Brain microvascular endothelial cell (primary cell): ENCODE measurements around the gene MID1.

Experiments used
- DNase-seq: peaks from one replicate; pipeline ENCODE4 v3.0.0-alpha.2; 2020
- H3K27ac ChIP-seq: fragments of 250-450 bp; sonication (Bioruptor Pico); 2 replicates; pipeline ENCODE4 v1.5.1; 2020; ENCODE audit warnings: mild to moderate bottlenecking, moderate library complexity
- H3K27me3 ChIP-seq: fragments of 250-450 bp; sonication (Bioruptor Pico); replicated peaks from 2 replicates; pipeline ENCODE4 v1.5.1; 2020; ENCODE audit warnings: mild to moderate bottlenecking
- H3K36me3 ChIP-seq: fragments of 250-450 bp; sonication (Bioruptor Pico); replicated peaks from 2 replicates; pipeline ENCODE4 v1.5.1; 2020; ENCODE audit warnings: mild to moderate bottlenecking
- H3K4me3 ChIP-seq: 2 replicates; pipeline ENCODE4 v1.5.1; 2011; ENCODE audit warnings: low read depth, mild to moderate bottlenecking, control low read depth, low read length, moderate library complexity
- CTCF ChIP-seq: IDR thresholded peaks from 2 replicates; pipeline ENCODE4 v1.5.1; 2011; ENCODE audit warnings: low read depth, mild to moderate bottlenecking, moderate library complexity, low read length, control low read depth, inconsistent platforms; ENCODE audit errors: missing control alignments
- in situ Hi-C: cut with HindIII; loops from 2 replicates; pipeline ENCODE4 v1.10.0; 2017; ENCODE audit warnings: low sequenced_read_pairs, low pct_ligation_motif_present

The MID1 gene

DNA sequence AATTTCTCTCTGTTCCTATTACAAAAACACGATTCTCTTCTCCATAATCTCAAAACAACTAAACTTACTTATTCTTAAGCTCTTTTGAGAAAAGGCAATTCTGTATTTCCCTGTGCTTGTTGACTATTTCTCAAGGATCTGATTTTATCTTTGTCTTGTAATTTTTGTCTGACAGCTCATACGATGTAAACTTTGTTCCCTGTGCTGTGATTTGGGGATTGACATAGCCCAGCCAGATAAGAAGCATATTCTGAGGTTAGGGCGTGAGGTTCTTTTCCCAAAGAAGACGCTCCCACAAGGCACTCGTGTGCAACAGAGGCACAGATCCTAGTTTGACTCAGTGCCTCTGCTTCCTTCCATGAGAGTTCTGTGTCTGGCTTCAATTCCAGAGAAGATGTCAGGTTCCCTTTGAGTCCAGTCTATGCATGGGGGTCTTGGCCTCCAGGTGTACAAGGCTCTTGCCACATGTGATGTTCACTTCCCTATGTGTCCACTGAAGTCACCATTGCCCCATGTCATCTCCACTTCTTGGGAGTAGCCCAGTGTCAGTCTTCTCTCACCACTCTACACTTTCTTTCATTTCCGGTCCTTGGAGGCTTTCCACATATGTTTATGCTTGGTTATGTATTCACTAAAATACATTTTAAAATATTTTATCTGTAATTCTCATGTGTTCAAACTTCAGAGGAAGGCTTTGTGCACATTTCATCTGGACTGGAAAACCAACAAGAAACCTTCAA, 94.8 kb downstream of the MID1 start:
- in situ Hi-C loops: no loop called here
- Histone ChIP-seq H3K36me3 (no peaks in the 10 kb centered on the region), H3K27me3 (no peaks in the 10 kb centered on the region), H3K27ac (no peak overlapping the region), H3K4me3 (no peak overlapping the region)
- no peak for DNase-seq
- no peak for TF ChIP-seq CTCF

- Histone ChIP-seq H3K36me3 (no peaks in the 10 kb centered on the region), H3K27ac (no peak overlapping the region), H3K4me3 (no peak overlapping the region), H3K27me3 (no peaks in the 10 kb centered on the region)
- DNase-seq: no peak
- no peak for TF ChIP-seq CTCF
- in situ Hi-C loops: no loop called here
Measured at GRCh38 chrX:10524578-10524977, 95.8 kb downstream of the MID1 start.

DNA sequence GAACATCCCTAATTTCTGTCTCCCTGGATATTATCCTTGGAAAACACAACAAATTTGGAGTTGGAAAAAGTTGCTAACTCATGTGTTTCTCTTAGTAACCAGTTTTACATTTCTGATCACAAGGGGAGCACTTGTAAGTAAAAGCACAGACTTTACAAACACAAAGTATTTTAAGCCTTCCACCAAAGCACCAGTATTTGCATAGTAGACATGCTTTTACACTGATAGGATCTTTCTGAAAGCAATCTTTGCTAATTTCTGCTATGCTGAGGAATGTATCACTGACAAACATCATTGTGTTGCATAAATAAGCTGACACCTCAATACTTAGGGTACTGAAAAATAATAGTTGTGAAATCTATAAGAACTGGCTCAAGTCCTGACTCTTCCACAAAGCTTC, 100.6 kb downstream of the MID1 start:
- no peaks in the 10 kb centered on the region for H3K27me3 ChIP-seq
- H3K27ac ChIP-seq: no peak overlapping the region
- no peak for DNase-seq
- TF ChIP-seq CTCF: no peak
- H3K4me3 ChIP-seq: no peak overlapping the region
- no peaks in the 10 kb centered on the region for H3K36me3 ChIP-seq
- in situ Hi-C loops: no loop called here

GRCh38 chrX:10519278-10519677, 101.1 kb downstream of the MID1 start:
- H3K36me3 ChIP-seq: no peaks in the 10 kb centered on the region
- no peaks in the 10 kb centered on the region for H3K27me3 ChIP-seq
- no peak for DNase-seq
- no peak overlapping the region for H3K4me3 ChIP-seq
- H3K27ac ChIP-seq: no peak overlapping the region
- in situ Hi-C loops: no loop called here
- TF ChIP-seq CTCF: no peak

GRCh38 chrX:10518073-10518472, 102.3 kb downstream of the MID1 start:
- DNase-seq: no peak
- Histone ChIP-seq H3K36me3 (no peaks in the 10 kb centered on the region), H3K4me3 (no peak overlapping the region), H3K27me3 (no peaks in the 10 kb centered on the region), H3K27ac (no peak overlapping the region)
- in situ Hi-C loops: no loop called here
- TF ChIP-seq CTCF: no peak

- Histone ChIP-seq H3K27me3 (no peaks in the 10 kb centered on the region), H3K36me3 (no peaks in the 10 kb centered on the region), H3K27ac (no peak overlapping the region), H3K4me3 (no peak overlapping the region)
- TF ChIP-seq CTCF: no peak
- DNase-seq: no peak
- in situ Hi-C loops: no loop called here
Measured at GRCh38 chrX:10516781-10517322, 103.5 kb downstream of the MID1 start.
